Measurements from ENCODE around the gene PFKM. TPM values are rescaled to one million over a fixed set of nuclear protein-coding genes. Genes with fewer than 3 reads are reported as not detected.
"Not testable (repeated sequence)": the region's sequence is repeated elsewhere in the genome, so short reads cannot be mapped to it uniquely, and the experiment has no call there.

The PFKM gene
- total and polyA plus RNA-seq, 5 experiments from 2014 or later = 4.5 to 16.1 (median 8.4) TPM

GRCh38 chr12:48086327-48086726 lies 32.8 kb upstream of the PFKM start:
- peaks cover 7 to 92% (median 24%) of the 10 kb centered on the region in 3 donors for H3K36me3 Mint-ChIP-seq

GRCh38 chr12:48092611-48093010 lies 26.6 kb upstream of the PFKM start:
- no peak for ATAC-seq
- no peak for DNase-seq
- Mint-ChIP-seq H3K9me3 (no peaks in the 10 kb centered on the region), H3K4me3 (no peak overlapping the region), H3K27ac (no peak overlapping the region), H3K4me1 (no peaks in the 10 kb centered on the region), H3K36me3 (peaks cover 4 to 81% (median 17%) of the 10 kb centered on the region in 3 donors), H3K27me3 (no peaks in the 10 kb centered on the region)
- POLR2A ChIA-PET = no interaction called here

More at GRCh38 chr12:48086327-48086726, 32.8 kb upstream of the PFKM start:
- H3K4me3 Mint-ChIP-seq = no peak overlapping the region
- no peak overlapping the region for H3K27ac Mint-ChIP-seq
- DNase-seq = no peak
- H3K9me3 Mint-ChIP-seq = no peaks in the 10 kb centered on the region
- H3K4me1 Mint-ChIP-seq = peaks cover 0 to 7% (median 1%) of the 10 kb centered on the region in 4 donors
- POLR2A ChIA-PET = no interaction called here
- no peaks in the 10 kb centered on the region for H3K27me3 Mint-ChIP-seq
- ATAC-seq = no peak

GRCh38 chr12:48104531-48104930 lies 14.6 kb upstream of the PFKM start:
- no peaks in the 10 kb centered on the region for H3K9me3 Mint-ChIP-seq
- no peaks in the 10 kb centered on the region for H3K27me3 Mint-ChIP-seq
- H3K4me3 Mint-ChIP-seq = peak overlapping the region; percentile 89 to 99 (median 94)
- H3K4me1 Mint-ChIP-seq = peaks cover 24 to 57% (median 46%) of the 10 kb centered on the region in 4 donors
- POLR2A ChIA-PET = interaction anchor here (3.0 to 3.5 kb wide), 2 partner anchors 53 to 94 kb away, joined by 27 to 39 read pairs; partner anchors contain the start of gene ASB8
- peaks cover 0 to 6% (median 4%) of the 10 kb centered on the region in 3 donors for H3K36me3 Mint-ChIP-seq
- ATAC-seq (no peak), DNase-seq (no peak)
- H3K27ac Mint-ChIP-seq = peak overlapping the region; percentile 47 to 100 (median 98)

- Mint-ChIP-seq H3K27ac (peak overlapping the region; percentile 95 to 100 (median 98)), H3K4me1 (peaks cover 27 to 60% (median 48%) of the 10 kb centered on the region in 4 donors), H3K4me3 (peak overlapping the region; percentile 89 to 99 (median 94)), H3K9me3 (no peaks in the 10 kb centered on the region), H3K36me3 (peaks cover 0 to 4% (median under 1%) of the 10 kb centered on the region in 3 donors), H3K27me3 (no peaks in the 10 kb centered on the region)
- DNase-seq = peak; percentile 27 to 65 (median 50)
- POLR2A ChIA-PET = interaction anchor here (0.6 to 3.5 kb wide), 16 partner anchors 8 to 577 kb away, joined by 3 to 39 read pairs (median 4); partner anchors contain the start of genes ASB8, KANSL2, PFKM and TMEM106C
- peak; percentile 51 to 53 for ATAC-seq
Measured at GRCh38 chr12:48105321-48105866, 13.8 kb upstream of the PFKM start.

GRCh38 chr12:48105867-48106680 lies 13.1 kb upstream of the PFKM start, which contains the start of gene SENP1:
Gene SENP1, minus strand, starts transcription at chr12:48106079. Its CDS starts 4,607 bp downstream, at chr12:48101472.
- DNase-seq (peak; percentile 76 to 96 (median 88)), ATAC-seq (peak; percentile 81 to 84)
- Mint-ChIP-seq H3K4me1 (peaks cover 27 to 58% (median 48%) of the 10 kb centered on the region in 4 donors), H3K36me3 (peaks cover 0 to 4% (median 0%) of the 10 kb centered on the region in 3 donors), H3K27me3 (no peaks in the 10 kb centered on the region), H3K4me3 (peak within 1 kb of the TSS; percentile 89 to 99 (median 94)), H3K27ac (peak within 1 kb of the TSS; percentile 96 to 100 (median 99)), H3K9me3 (no peaks in the 10 kb centered on the region)
- POLR2A ChIA-PET = interaction anchor here (0.8 to 3.5 kb wide), 14 partner anchors 9 to 576 kb away, joined by 3 to 39 read pairs (median 4); partner anchors contain the start of genes ASB8, KANSL2, PFKM and TMEM106C

- ATAC-seq = no peak
- H3K27me3 Mint-ChIP-seq = no peaks in the 10 kb centered on the region
- POLR2A ChIA-PET = interaction anchor here (2.1 to 3.5 kb wide), 5 partner anchors 12 to 92 kb away, joined by 4 to 39 read pairs (median 13); partner anchors contain the start of genes ASB8 and PFKM
- H3K36me3 Mint-ChIP-seq = peaks cover 0 to 4% (median 0%) of the 10 kb centered on the region in 3 donors
- no peaks in the 10 kb centered on the region for H3K9me3 Mint-ChIP-seq
- H3K4me1 Mint-ChIP-seq = peaks cover 25 to 52% (median 42%) of the 10 kb centered on the region in 4 donors
- H3K27ac Mint-ChIP-seq = peak overlapping the region; percentile 96 to 100 (median 99)
- peak overlapping the region; percentile 89 to 99 (median 94) for H3K4me3 Mint-ChIP-seq
- DNase-seq = no peak
Measured at GRCh38 chr12:48106681-48107613, 12.2 kb upstream of the PFKM start.

- H3K9me3 Mint-ChIP-seq = no peaks in the 10 kb centered on the region
- peaks cover 0 to 4% (median 2%) of the 10 kb centered on the region in 3 donors for H3K36me3 Mint-ChIP-seq
- DNase-seq (no peak), ATAC-seq (no peak)
- H3K4me3 Mint-ChIP-seq = no peak overlapping the region
- H3K27ac Mint-ChIP-seq = peak overlapping the region in 7 of 10 donors; percentile 19 to 84 (median 59)
- POLR2A ChIA-PET = interaction anchor here (1.3 kb wide), 1 partner anchor 48 kb away, joined by 3 read pairs; the partner anchor contains the start of gene ASB8
- H3K27me3 Mint-ChIP-seq = peaks cover under 1 to 6% (median 5%) of the 10 kb centered on the region in 5 donors
- peaks cover 20 to 37% (median 27%) of the 10 kb centered on the region in 4 donors for H3K4me1 Mint-ChIP-seq
Measured at GRCh38 chr12:48109424-48109823, 9.7 kb upstream of the PFKM start.

- DNase-seq (no peak), ATAC-seq (no peak)
- Mint-ChIP-seq H3K9me3 (no peaks in the 10 kb centered on the region), H3K27me3 (peaks cover 4 to 16% (median 12%) of the 10 kb centered on the region in 5 donors), H3K36me3 (peaks cover 0 to 5% (median 0%) of the 10 kb centered on the region in 3 donors), H3K27ac (no peak overlapping the region), H3K4me1 (peaks cover 13 to 28% (median 17%) of the 10 kb centered on the region in 4 donors), H3K4me3 (no peak overlapping the region)
- POLR2A ChIA-PET = interaction anchor here (1.3 to 1.4 kb wide), 2 partner anchors 42 to 47 kb away, joined by 3 read pairs; partner anchors contain the start of gene ASB8
Measured at GRCh38 chr12:48110691-48111311, 8.4 kb upstream of the PFKM start.

GRCh38 chr12:48111312-48111693 lies 7.9 kb upstream of the PFKM start:
- POLR2A ChIA-PET = interaction anchor here (1.4 kb wide), 1 partner anchor 41 kb away, joined by 3 read pairs; no protein-coding TSS in a partner anchor
- not testable (repeated sequence) for H3K9me3 Mint-ChIP-seq

GRCh38 chr12:48115957-48116356 lies 3.2 kb upstream of the PFKM start:
- ATAC-seq (no peak), DNase-seq (no peak)
- Mint-ChIP-seq H3K27me3 (peaks cover 6 to 21% (median 18%) of the 10 kb centered on the region in 5 donors), H3K4me1 (peaks cover 11 to 23% (median 21%) of the 10 kb centered on the region in 4 donors), H3K36me3 (peaks cover 0 to 5% (median 2%) of the 10 kb centered on the region in 3 donors), H3K4me3 (no peak overlapping the region), H3K9me3 (no peaks in the 10 kb centered on the region), H3K27ac (peak overlapping the region in 1 of 10 donors; percentile 24)
- POLR2A ChIA-PET = no interaction called here

More at GRCh38 chr12:48111312-48111693, 7.9 kb upstream of the PFKM start:
- Mint-ChIP-seq H3K4me1 (peaks cover 11 to 27% (median 16%) of the 10 kb centered on the region in 4 donors), H3K27me3 (peaks cover 4 to 19% (median 15%) of the 10 kb centered on the region in 5 donors)
- H3K4me3 Mint-ChIP-seq, H3K36me3 Mint-ChIP-seq, DNase-seq, H3K27ac Mint-ChIP-seq, ATAC-seq: not testable (repeated sequence)

GRCh38 chr12:48118284-48118871 lies 786 bp upstream of the PFKM start:
- Mint-ChIP-seq H3K27ac (peak overlapping the region in 8 of 10 donors; percentile 53 to 95 (median 81)), H3K27me3 (peaks cover 6 to 21% (median 18%) of the 10 kb centered on the region in 5 donors), H3K4me1 (peaks cover 15 to 23% (median 21%) of the 10 kb centered on the region in 4 donors), H3K9me3 (no peaks in the 10 kb centered on the region), H3K4me3 (peak overlapping the region; percentile 90 to 99 (median 96)), H3K36me3 (peaks cover 0 to 8% (median 8%) of the 10 kb centered on the region in 3 donors)
- POLR2A ChIA-PET = interaction anchor here (2.2 kb wide), 1 partner anchor 12 kb away, joined by 13 read pairs; the partner anchor contains the start of gene SENP1
- no peak for DNase-seq
- ATAC-seq = no peak

All from naive thymus-derived CD8-positive, alpha-beta T cell (primary cell).